ENCODE results near the gene EXOC6B.

EXOC6B gene

GRCh38 chr2:72526623-72527022, 299.2 kb downstream of the EXOC6B start:
- Histone ChIP-seq H3K4me3 (ENCODE audit: low read depth, low read length) (no peak overlapping the region), H3K9me3 (ENCODE audit: control insufficient read depth, low read length) (no peaks in the 10 kb centered on the region), H3K27ac (no peak overlapping the region), H3K4me2 (ENCODE audit: low read length) (no peak overlapping the region), H3K27me3 (ENCODE audit: control insufficient read depth, insufficient read depth, low read length) (no peaks in the 10 kb centered on the region), H3K9ac (no peak overlapping the region), H3K36me3 (ENCODE audit: control insufficient read depth, insufficient read depth, low read length) (no peaks in the 10 kb centered on the region), H2AFZ (no peak overlapping the region), H3K4me1 (no peaks in the 10 kb centered on the region), H3K79me2 (no peaks in the 10 kb centered on the region)
- TF ChIP-seq, protein P1, sequence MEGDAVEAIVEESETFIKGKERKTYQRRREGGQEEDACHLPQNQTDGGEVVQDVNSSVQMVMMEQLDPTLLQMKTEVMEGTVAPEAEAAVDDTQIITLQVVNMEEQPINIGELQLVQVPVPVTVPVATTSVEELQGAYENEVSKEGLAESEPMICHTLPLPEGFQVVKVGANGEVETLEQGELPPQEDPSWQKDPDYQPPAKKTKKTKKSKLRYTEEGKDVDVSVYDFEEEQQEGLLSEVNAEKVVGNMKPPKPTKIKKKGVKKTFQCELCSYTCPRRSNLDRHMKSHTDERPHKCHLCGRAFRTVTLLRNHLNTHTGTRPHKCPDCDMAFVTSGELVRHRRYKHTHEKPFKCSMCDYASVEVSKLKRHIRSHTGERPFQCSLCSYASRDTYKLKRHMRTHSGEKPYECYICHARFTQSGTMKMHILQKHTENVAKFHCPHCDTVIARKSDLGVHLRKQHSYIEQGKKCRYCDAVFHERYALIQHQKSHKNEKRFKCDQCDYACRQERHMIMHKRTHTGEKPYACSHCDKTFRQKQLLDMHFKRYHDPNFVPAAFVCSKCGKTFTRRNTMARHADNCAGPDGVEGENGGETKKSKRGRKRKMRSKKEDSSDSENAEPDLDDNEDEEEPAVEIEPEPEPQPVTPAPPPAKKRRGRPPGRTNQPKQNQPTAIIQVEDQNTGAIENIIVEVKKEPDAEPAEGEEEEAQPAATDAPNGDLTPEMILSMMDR (IDR thresholded peaks at IDR 0.05) = no peak

DNA sequence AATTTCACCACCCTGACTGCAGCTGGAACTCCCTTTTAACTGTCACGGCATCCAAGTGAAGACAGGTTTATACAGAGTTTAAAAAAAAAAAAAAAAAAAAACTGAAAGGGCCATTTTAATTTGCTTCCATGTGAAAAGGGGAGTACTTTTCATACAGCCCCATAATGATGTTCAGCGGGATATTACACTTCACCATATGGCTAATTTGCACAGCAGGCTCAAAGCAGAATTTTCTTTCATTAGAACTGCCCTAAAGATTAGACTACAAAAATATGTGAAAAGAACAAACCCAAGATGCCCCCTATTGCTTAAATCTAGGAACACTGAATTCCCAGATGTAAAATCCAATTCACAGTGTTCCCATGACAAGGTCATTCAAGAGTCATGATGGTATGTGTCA, 301.8 kb downstream of the EXOC6B start:
- Histone ChIP-seq H3K4me1 (no peaks in the 10 kb centered on the region), H3K36me3 (ENCODE audit: control insufficient read depth, insufficient read depth, low read length) (no peaks in the 10 kb centered on the region), H3K9me3 (ENCODE audit: control insufficient read depth, low read length) (no peaks in the 10 kb centered on the region), H3K27ac (no peak overlapping the region), H2AFZ (no peak overlapping the region), H3K79me2 (no peaks in the 10 kb centered on the region), H3K4me3 (ENCODE audit: low read depth, low read length) (no peak overlapping the region), H3K9ac (no peak overlapping the region), H3K4me2 (ENCODE audit: low read length) (no peak overlapping the region), H3K27me3 (ENCODE audit: control insufficient read depth, insufficient read depth, low read length) (no peaks in the 10 kb centered on the region)
- TF ChIP-seq, protein P1 (IDR thresholded peaks at IDR 0.05) = no peak

GRCh38 chr2:72515696-72516095, 310.1 kb downstream of the EXOC6B start:
- no peaks in the 10 kb centered on the region for H3K36me3 ChIP-seq (ENCODE audit: control insufficient read depth, insufficient read depth, low read length)
- H3K9ac ChIP-seq = no peak overlapping the region
- TF ChIP-seq, protein P1 (IDR thresholded peaks at IDR 0.05) = no peak
- H3K4me3 ChIP-seq (ENCODE audit: low read depth, low read length) = no peak overlapping the region
- H3K27ac ChIP-seq = no peak overlapping the region
- no peaks in the 10 kb centered on the region for H3K27me3 ChIP-seq (ENCODE audit: control insufficient read depth, insufficient read depth, low read length)
- H3K79me2 ChIP-seq = no peaks in the 10 kb centered on the region
- H2AFZ ChIP-seq = no peak overlapping the region
- no peaks in the 10 kb centered on the region for H3K9me3 ChIP-seq (ENCODE audit: control insufficient read depth, low read length)
- H3K4me1 ChIP-seq = no peaks in the 10 kb centered on the region
- H3K4me2 ChIP-seq (ENCODE audit: low read length) = no peak overlapping the region

- Histone ChIP-seq H2AFZ (no peak overlapping the region), H3K4me3 (ENCODE audit: low read depth, low read length) (no peak overlapping the region), H3K79me2 (no peaks in the 10 kb centered on the region), H3K27ac (no peak overlapping the region), H3K36me3 (ENCODE audit: control insufficient read depth, insufficient read depth, low read length) (no peaks in the 10 kb centered on the region), H3K4me1 (no peaks in the 10 kb centered on the region), H3K27me3 (ENCODE audit: control insufficient read depth, insufficient read depth, low read length) (no peaks in the 10 kb centered on the region), H3K4me2 (ENCODE audit: low read length) (no peak overlapping the region), H3K9me3 (ENCODE audit: control insufficient read depth, low read length) (no peaks in the 10 kb centered on the region), H3K9ac (no peak overlapping the region)
- TF ChIP-seq, protein P1 (IDR thresholded peaks at IDR 0.05) = no peak
Observed at GRCh38 chr2:72513011-72513410, 312.8 kb downstream of the EXOC6B start.

- Histone ChIP-seq H3K79me2 (no peaks in the 10 kb centered on the region), H3K36me3 (ENCODE audit: control insufficient read depth, insufficient read depth, low read length) (no peaks in the 10 kb centered on the region), H3K4me1 (no peaks in the 10 kb centered on the region), H3K4me2 (ENCODE audit: low read length) (no peak overlapping the region), H3K27ac (no peak overlapping the region), H2AFZ (no peak overlapping the region), H3K27me3 (ENCODE audit: control insufficient read depth, insufficient read depth, low read length) (no peaks in the 10 kb centered on the region), H3K4me3 (ENCODE audit: low read depth, low read length) (no peak overlapping the region), H3K9ac (no peak overlapping the region), H3K9me3 (ENCODE audit: control insufficient read depth, low read length) (no peaks in the 10 kb centered on the region)
- TF ChIP-seq, protein P1 (IDR thresholded peaks at IDR 0.05) = no peak
Observed at GRCh38 chr2:72512376-72512775, 313.5 kb downstream of the EXOC6B start.

All from parathyroid adenoma (tissue), 2 donors.